Measurements from ENCODE around the gene MLLT11. TPM values are rescaled to one million over a fixed set of nuclear protein-coding genes. Genes with fewer than 3 reads are reported as not detected.
"Not testable (repeated sequence)": the region's sequence is repeated elsewhere in the genome, so short reads cannot be mapped to it uniquely, and the experiment has no call there.

The MLLT11 gene
- total RNA-seq, 1 donor from 2014 or later, result 16.3 TPM

DNA sequence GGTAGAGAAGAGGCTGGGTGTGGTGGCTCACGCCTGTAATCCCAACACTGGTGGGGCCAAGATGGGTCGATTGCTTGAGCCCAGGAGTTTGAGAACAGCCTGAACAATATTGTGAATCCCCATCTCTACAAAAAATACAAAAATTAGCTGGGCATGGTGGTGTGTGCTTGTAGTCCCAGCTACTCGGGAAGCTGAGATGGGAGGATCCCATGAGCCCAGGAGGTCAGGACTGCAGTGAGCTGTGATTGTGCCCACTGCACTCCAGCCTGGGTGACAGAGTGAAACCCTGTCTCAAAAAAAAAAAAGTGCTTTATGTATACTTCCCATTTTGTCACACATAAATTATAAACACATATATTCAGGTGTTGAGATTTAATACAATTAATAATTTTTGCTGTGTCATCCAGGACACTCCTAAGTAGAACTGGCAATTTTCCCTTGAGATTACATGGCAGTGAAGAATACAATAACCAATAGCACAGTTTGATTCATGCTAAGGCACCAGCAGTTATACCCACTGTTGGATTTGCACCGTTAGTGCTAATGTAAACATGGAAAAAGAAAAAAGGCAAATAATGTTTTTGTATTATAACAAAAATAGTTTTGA lies 25.9 kb downstream of the MLLT11 start:
- no peak overlapping the region for H3K4me3 Mint-ChIP-seq
- H3K36me3 Mint-ChIP-seq, result no peaks in the 10 kb centered on the region
- no peak for DNase-seq (ENCODE audit: low spot score in 2 of 2, unreplicated experiment in 2 of 2)
- no peaks in the 10 kb centered on the region for H3K27me3 Mint-ChIP-seq (ENCODE audit: low read depth)
- no peak for TF ChIP-seq CTCF (IDR thresholded peaks at IDR 0.05; ENCODE audit: unreplicated experiment)
- H3K4me1 Mint-ChIP-seq, result no peaks in the 10 kb centered on the region
- H3K27ac Mint-ChIP-seq, result no peak overlapping the region
- no peaks in the 10 kb centered on the region for H3K9me3 Mint-ChIP-seq

DNA sequence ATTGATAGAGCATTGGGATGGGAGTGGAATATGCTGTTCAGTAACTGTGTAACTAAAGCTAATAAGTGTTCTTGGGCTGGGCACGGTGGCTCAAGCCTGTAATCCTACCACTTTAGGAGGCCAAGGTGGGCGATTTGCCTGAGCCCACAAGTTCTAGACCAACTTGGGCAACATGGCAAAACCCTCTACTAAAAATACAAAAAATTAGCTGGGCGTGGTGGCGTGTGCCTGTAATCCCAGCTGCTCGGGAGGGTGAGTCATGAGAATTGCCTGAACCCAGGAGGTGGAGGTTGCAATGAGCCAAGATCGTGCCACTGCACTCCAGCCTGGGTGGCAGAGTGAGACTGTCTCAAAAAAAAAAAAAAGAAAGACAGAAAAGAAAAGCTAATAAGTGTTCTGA lies 37.2 kb downstream of the MLLT11 start:
- H3K27me3 Mint-ChIP-seq (ENCODE audit: low read depth); DNase-seq (ENCODE audit: low spot score in 2 of 2, unreplicated experiment in 2 of 2); H3K9me3 Mint-ChIP-seq; H3K36me3 Mint-ChIP-seq; H3K4me3 Mint-ChIP-seq; H3K27ac Mint-ChIP-seq; H3K4me1 Mint-ChIP-seq: not testable (repeated sequence)

DNA sequence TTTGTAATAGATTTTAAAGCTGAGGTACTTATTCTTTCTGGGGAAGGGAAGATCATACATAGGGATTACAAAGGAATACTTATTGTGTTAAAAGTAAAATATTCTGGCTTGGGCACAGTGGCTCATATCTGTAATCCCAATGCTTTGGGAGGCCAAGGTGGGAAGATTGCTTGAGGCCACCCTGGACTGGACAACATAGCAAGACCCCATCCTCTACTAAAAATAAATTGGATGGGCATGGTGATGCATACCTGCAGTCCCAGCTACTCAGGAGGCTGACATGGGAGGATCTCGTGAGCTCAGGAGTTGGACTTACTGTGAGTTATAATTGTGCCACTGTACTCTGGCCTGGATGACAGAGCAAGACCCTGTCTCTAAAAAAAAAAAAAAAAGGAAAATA lies 37.9 kb downstream of the MLLT11 start:
- no peak for TF ChIP-seq CTCF (IDR thresholded peaks at IDR 0.05; ENCODE audit: unreplicated experiment)
- no peaks in the 10 kb centered on the region for H3K27me3 Mint-ChIP-seq (ENCODE audit: low read depth)

DNA sequence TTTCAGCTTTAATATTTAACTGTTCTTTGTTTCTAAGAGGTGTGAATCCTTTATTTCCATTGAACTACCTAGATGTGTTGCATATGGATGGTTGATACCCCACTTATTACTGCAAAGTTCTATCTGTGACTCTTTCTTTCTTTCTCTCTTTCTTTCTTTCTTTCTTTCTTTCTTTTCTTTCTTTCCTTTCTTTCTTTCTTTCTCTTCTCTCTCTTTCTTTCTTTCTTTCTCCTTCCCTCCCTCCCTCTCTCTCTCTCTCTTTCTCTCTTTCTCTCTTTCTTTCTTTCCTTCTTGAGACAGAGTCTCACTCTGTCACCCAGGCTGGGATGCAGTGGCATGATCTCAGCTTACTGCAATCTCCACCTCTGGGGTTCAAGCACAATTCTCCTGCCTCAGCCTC lies 44.4 kb downstream of the MLLT11 start:
- no peaks in the 10 kb centered on the region for H3K27me3 Mint-ChIP-seq (ENCODE audit: low read depth)
- peaks cover 5% of the 10 kb centered on the region for H3K4me1 Mint-ChIP-seq
- DNase-seq (ENCODE audit: low spot score in 2 of 2, unreplicated experiment in 2 of 2), result no peak
- no peaks in the 10 kb centered on the region for H3K9me3 Mint-ChIP-seq
- peaks cover 6% of the 10 kb centered on the region for H3K36me3 Mint-ChIP-seq
- H3K27ac Mint-ChIP-seq, result no peak overlapping the region
- no peak overlapping the region for H3K4me3 Mint-ChIP-seq
- TF ChIP-seq CTCF (IDR thresholded peaks at IDR 0.05; ENCODE audit: unreplicated experiment), result no peak

More for the DNA sequence above, 37.9 kb downstream of the MLLT11 start:
- H3K9me3 Mint-ChIP-seq, result no peaks in the 10 kb centered on the region
- no peaks in the 10 kb centered on the region for H3K4me1 Mint-ChIP-seq
- H3K36me3 Mint-ChIP-seq, result peaks cover 8% of the 10 kb centered on the region
- no peak for DNase-seq (ENCODE audit: low spot score in 2 of 2, unreplicated experiment in 2 of 2)
- no peak overlapping the region for H3K27ac Mint-ChIP-seq
- H3K4me3 Mint-ChIP-seq, result no peak overlapping the region

- H3K4me3 Mint-ChIP-seq, result no peak overlapping the region
- H3K27ac Mint-ChIP-seq, result no peak overlapping the region
- H3K36me3 Mint-ChIP-seq, result peaks cover 4% of the 10 kb centered on the region
Observed at GRCh38 chr1:151106894-151107293, 46.7 kb downstream of the MLLT11 start.

DNA sequence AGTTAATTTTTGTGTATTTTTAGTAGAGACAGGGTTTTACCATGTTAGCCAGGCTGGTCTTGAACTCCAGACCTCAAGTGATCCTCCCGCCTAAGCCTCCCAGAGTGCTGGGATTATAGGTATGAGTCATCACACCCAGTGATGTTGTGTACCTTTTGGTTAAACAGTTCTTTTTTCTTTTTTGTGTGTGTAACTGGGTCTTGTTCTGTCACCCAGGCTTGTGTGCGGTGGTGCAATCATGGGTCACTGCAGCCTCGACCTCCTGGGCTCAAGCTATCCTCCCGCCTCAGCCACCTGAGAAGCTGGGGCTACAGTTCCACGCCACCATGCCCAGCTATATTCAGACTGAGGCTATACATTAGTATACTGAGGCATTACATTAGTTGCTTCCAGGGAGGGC lies 48.1 kb downstream of the MLLT11 start:
- H3K4me3 Mint-ChIP-seq, result no peak overlapping the region
- H3K27ac Mint-ChIP-seq, result no peak overlapping the region
- H3K36me3 Mint-ChIP-seq, result peaks cover 4% of the 10 kb centered on the region
- H3K27me3 Mint-ChIP-seq (ENCODE audit: low read depth), result no peaks in the 10 kb centered on the region
- no peak for DNase-seq (ENCODE audit: low spot score in 2 of 2, unreplicated experiment in 2 of 2)
- no peak for TF ChIP-seq CTCF (IDR thresholded peaks at IDR 0.05; ENCODE audit: unreplicated experiment)
- H3K4me1 Mint-ChIP-seq, result peaks cover 5% of the 10 kb centered on the region
- H3K9me3 Mint-ChIP-seq, result no peaks in the 10 kb centered on the region

More at GRCh38 chr1:151106894-151107293, 46.7 kb downstream of the MLLT11 start:
- no peak for DNase-seq (ENCODE audit: low spot score in 2 of 2, unreplicated experiment in 2 of 2)
- Mint-ChIP-seq H3K4me1 (peaks cover 5% of the 10 kb centered on the region), H3K9me3 (no peaks in the 10 kb centered on the region), H3K27me3 (ENCODE audit: low read depth) (no peaks in the 10 kb centered on the region)
- TF ChIP-seq CTCF (IDR thresholded peaks at IDR 0.05; ENCODE audit: unreplicated experiment), result no peak

Measured in mesothelial cell of epicardium (in vitro differentiated cells).